AML-193 (cell line): ENCODE data around the gene ASIC3.
"Not testable (repeated sequence)": the region's sequence is repeated elsewhere in the genome, so short reads cannot be mapped to it uniquely, and the experiment has no call there.

Experiments
- DNase-seq, 2 experiments: peaks; one replicate each; lab custom pipeline; 2025; lab: John Stamatoyannopoulos, UW

The ASIC3 gene

GRCh38 chr7:151032936-151033863 lies 15.1 kb upstream of the ASIC3 start:
- DNase-seq = peak in 1 of 2 experiments; percentile 2

- no peak for DNase-seq
Measured at GRCh38 chr7:151033864-151034249, 14.5 kb upstream of the ASIC3 start.

- DNase-seq = no peak
Measured at GRCh38 chr7:151034312-151035025, 13.9 kb upstream of the ASIC3 start.

- no peak for DNase-seq
Measured at GRCh38 chr7:151035026-151035717, 13.2 kb upstream of the ASIC3 start.

- DNase-seq = no peak
Measured at GRCh38 chr7:151035902-151036301, 12.4 kb upstream of the ASIC3 start.

GRCh38 chr7:151038951-151039849 lies 9.1 kb upstream of the ASIC3 start:
- DNase-seq = peak; percentile 51 to 55

- no peak for DNase-seq
Measured at GRCh38 chr7:151039850-151040548, 8.3 kb upstream of the ASIC3 start.

- no peak for DNase-seq
Measured at GRCh38 chr7:151040616-151041375, 7.5 kb upstream of the ASIC3 start.

GRCh38 chr7:151043449-151043848 lies 4.9 kb upstream of the ASIC3 start:
- DNase-seq = not testable (repeated sequence)

GRCh38 chr7:151043959-151044358 lies 4.4 kb upstream of the ASIC3 start:
- no peak for DNase-seq

GRCh38 chr7:151045262-151045661 lies 3.1 kb upstream of the ASIC3 start:
- no peak for DNase-seq

- DNase-seq = no peak
Measured at GRCh38 chr7:151045967-151046366, 2.4 kb upstream of the ASIC3 start.

- no peak for DNase-seq
Measured at GRCh38 chr7:151046603-151047573, 1.4 kb upstream of the ASIC3 start.

- DNase-seq = no peak
Measured at GRCh38 chr7:151048911-151049463, 656 bp downstream of the ASIC3 start.

- DNase-seq = no peak
Measured at GRCh38 chr7:151051108-151051507, 2.8 kb downstream of the ASIC3 start.

- peak; percentile 22 to 27 for DNase-seq
Measured at GRCh38 chr7:151053096-151053495, 4.8 kb downstream of the ASIC3 start.

- no peak for DNase-seq
Measured at GRCh38 chr7:151053751-151054150, 5.4 kb downstream of the ASIC3 start.

GRCh38 chr7:151056283-151056665 lies 7.9 kb downstream of the ASIC3 start:
- no peak for DNase-seq
